Stimulated activated CD8-positive, alpha-beta memory T cell treated with anti-CD3 and anti-CD28 coated beads, Interleukin-4, amount 100 ng/mL, for 1 hour (primary cell): ENCODE results near the gene TXNL4A.

ENCODE experiments used
- DNase-seq, 2 donors: peaks; one replicate each; pipeline ENCODE4 v3.0.0-alpha.2; 2020; ENCODE audit warnings: low read depth in 2 of 2, low spot score in 1 of 2

The TXNL4A gene

DNA sequence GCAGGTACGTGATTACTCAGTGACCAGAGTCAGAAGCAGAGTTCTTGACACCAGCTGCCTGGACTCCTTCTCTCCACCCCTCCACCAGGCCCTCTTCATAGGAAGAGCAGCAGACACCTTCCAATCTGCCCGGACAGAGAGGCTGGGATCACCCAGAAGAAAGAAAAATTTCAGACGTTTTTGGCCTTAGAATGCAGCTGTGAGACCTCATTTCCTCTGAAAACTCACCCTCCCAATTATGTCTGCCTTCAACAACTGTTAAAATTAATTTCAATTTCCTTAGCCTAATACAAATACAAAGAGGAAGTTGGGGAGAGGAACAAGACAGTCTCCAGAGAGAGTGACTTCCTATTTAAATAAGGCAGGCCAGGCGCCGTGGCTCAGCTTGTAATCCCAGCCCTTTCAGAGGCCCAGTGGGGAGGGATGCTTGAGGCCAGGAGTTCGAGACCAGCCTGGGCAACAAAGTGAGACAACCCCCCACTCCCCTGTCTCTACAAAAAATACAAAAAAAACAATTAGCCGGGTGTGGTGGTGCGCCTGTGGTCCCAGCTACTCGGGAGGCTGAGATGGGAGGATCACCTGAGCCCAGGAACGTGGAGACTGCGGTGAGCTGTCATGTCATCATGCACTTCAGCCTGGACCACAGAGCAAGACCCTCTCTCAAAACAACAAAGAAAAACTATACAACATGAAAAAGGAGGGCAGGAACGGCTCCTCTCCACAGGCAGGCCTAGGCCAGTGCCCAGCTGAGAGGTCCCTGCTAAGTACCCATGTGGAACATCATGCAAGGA is 38.5 kb downstream of the TXNL4A start:
- no peak for DNase-seq

DNA sequence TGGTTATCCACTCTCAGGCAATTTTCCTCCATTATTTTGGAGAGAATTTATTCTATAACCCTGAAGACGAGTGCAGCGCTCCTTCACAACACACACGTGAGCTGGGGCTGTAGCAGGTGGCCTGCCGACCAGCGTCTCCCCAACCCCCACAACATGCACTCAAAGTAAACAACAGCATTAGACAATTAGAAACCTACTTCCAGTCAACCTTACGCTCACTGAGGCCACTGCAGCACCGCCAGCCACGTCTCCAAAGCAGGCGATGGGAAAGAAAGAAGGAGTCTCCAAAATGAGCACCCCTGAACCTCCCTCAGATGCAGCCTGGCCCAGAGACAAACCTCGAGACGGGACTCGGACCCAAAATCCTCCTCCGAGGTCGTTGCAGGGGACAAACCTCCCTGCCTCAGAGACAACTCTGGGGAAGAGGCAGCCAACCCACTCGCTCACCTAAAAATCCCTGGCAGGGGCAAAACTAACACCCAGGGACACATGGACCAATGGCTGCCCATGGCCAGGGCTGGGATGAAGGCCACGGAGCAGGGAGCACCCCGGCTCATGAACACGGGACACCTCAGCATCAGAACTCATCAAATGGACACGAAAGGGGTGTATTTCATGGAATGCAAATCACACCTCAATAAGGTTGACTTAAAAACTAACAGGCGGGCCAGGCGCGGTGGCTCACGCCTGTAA is 39.5 kb downstream of the TXNL4A start:
- no peak for DNase-seq

DNA sequence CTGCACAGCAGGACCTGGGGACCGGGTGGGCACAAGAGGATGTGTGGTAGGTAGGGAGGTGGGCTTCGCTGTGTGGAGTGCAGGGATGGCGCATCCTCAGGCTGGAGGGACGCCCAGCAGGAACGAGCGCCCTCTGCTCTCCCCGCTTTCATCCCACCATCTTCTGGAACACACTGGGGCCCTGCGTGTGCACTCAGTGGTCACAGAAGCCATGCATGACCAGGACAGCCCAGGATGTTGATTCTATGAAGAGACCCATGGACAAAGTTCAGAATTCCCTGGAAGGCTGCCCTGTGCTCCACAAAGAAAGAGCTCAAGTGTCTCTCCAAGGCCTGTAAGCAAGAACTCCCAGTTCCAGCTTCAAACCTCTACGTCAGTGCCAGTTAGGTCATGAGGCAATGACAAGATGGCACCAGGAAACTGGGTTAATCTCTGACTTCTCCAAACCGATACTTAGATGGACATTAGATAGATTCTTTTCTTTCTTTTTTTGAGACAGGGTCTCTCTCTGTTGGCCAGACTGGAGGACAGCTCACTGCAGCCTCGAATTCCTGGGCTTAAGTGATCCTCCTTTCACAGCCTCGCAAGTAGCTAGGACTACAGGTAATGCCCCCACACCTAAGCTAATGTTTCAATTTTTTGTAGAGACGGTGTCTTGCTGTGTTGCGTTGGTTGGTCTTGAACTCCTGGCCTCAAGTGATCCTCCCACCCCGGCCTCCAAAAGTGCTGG is 40.3 kb downstream of the TXNL4A start:
- DNase-seq, result no peak

DNA sequence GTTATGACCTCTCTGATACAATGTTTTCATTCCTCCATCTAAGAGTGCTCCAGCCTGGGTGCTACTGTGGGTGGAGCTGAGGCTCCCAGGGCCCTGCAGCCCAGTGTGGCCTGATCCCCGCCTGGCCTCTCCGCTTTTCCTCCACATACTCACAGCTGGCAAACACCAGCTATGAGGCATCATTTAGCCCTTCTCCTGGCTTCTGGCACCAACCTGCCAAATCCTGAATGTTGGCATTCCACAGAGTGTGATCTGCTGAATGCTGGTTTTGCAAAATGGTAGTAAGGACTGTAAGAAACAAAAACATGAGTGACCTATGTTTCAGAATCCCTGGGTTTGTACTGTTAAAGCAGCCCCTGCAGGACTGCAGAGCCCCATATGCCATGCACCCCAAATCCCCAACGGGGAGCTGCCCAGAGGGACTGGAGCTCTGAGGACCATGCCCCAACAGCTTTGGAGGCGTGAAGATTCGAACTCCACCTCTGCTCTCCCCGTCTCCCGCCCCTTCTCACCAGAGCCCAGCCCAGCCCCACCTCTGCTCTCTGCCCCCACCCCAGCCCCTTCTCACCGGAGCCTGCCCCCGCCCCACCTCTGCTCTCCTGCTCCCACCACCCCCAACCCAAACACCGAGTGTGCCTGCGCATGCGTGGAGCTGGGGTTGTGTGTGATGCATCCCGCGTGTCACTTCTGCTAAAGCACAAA is 41.2 kb downstream of the TXNL4A start:
- no peak for DNase-seq

- DNase-seq, result no peak
Observed at GRCh38 chr18:79945118-79946042, 43.0 kb downstream of the TXNL4A start.

GRCh38 chr18:79944746-79945117 is 43.6 kb downstream of the TXNL4A start:
- DNase-seq, result no peak

GRCh38 chr18:79944126-79944731 is 44.1 kb downstream of the TXNL4A start:
- DNase-seq, result no peak

DNA sequence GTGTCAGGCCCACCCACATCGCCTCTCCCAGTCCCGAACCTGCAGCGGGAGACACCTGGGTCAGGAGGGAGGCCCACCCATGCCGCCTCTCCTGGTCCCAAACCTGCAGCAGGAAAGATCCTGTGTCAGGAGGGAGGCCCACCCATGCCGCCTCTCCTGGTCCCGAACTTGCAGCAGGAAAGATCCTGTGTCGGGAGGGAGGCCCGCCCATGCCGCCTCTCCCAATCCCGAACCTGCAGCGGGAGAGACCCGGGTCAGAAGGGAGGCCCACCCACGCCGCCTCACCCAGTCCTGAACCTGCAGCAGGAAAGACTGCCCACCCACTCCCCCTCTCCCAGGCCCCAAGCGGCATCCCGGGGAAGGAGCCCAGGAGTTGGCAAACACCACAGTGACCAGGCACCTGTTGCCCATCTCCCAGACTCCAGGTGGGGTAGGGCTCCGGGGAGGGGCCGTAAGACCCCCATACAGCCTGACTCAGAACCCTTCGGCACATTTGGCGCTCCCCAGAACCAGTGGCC is 44.7 kb downstream of the TXNL4A start:
- no peak for DNase-seq

DNA sequence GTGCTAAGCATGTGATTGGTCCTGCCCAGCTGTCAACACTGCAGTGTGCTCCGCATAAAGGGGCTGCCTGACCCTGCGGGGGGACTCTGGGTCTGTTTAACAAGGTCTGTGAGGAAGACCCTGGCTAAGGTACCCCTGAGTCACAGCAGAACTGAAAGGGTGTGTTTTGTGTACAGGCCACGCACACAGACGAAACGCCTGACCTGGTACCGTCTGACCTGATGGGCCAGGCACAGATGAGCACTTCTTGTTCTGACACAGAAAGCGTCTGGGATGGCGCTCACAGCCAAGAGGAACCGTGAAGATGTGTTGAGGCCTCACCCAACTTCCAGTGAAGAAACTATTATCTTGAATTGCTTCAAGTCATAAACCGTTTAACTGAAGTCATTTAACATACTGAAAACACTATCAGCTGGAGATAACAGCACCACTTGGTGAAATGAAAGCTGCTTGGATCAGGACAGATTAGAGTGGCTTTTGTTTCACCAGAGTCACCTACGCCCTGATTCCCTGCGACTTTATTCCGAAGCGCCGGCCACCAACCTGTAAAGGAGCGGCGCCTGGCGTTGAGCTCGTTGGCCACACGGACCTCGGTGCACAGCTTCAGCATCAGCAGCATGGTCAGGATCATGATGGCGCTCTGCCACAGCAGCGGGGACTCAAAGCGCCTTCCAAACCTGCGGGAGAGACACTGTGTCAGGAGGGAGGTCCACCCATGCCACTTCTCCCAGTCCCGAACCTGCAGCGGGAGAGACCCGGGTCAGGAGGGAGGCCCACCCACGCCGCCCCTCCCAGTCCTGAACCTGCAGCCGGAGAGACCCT is 45.4 kb downstream of the TXNL4A start:
- no peak for DNase-seq

- DNase-seq, result no peak
Observed at GRCh38 chr18:79942211-79942610, 46.2 kb downstream of the TXNL4A start.

- DNase-seq, result no peak
Observed at GRCh38 chr18:79941473-79942119, 46.8 kb downstream of the TXNL4A start.

GRCh38 chr18:79940814-79941472 is 47.4 kb downstream of the TXNL4A start:
- DNase-seq, result no peak

DNA sequence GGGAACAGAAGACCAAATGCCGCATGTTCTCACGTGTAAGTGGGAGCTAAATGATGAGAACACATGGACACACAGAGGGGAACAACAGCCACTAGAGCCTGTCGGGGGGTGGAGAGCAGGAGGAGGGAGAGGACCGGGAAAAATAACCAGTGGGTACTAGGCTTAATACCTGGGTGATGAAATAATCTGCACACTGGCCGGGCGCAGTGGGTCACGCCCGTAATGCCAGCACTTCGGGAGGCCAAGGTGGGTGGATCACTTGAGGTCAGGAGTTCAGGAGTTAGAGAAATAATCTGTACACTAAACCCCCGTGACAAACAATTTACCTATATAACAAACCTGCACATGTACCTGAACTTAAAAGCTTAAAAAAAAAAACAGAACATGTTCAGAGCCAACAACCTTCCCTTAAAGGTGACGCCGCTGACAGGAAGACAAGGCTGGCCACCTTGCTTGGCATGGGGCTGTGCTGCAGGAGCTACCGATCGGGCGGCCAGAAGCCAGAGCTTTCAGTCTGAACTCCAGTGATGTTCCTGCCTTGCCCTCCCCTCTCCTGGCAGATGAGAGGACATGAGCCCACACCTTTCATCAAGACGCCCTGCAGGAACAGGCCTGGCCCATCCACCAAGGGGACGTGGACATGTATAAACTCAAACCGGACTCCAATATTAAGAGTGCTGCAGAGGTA is 48.1 kb downstream of the TXNL4A start:
- no peak for DNase-seq

GRCh38 chr18:79939096-79939495 is 49.3 kb downstream of the TXNL4A start:
- no peak for DNase-seq

DNA sequence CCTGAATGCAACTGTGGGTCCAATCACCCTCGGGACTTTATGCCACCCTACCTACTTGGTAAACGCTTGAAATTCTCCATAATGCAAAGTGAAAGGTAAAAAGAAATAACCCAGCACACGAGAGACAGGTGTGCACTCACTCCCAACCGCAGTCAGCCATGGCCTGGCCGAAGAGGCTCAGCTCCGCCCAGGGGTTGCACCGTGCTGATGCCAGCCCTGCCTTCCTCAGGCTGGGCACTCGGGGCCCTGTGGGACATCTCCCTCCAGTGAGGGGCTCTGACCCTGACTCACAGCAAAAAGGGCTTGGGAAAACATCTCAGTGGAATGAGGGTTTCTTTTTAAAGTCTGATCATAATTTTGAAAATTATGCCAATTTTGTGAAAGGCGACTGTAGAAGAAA is 50.2 kb downstream of the TXNL4A start:
- DNase-seq, result no peak

- DNase-seq, result no peak
Observed at GRCh38 chr18:79937103-79937860, 51.1 kb downstream of the TXNL4A start.

GRCh38 chr18:79936641-79937040 is 51.7 kb downstream of the TXNL4A start:
- no peak for DNase-seq
